ENCODE results near the gene SLC37A3.
"Not testable (repeated sequence)": the region's sequence is repeated elsewhere in the genome, so short reads cannot be mapped to it uniquely, and the experiment has no call there.

SLC37A3 gene

DNA sequence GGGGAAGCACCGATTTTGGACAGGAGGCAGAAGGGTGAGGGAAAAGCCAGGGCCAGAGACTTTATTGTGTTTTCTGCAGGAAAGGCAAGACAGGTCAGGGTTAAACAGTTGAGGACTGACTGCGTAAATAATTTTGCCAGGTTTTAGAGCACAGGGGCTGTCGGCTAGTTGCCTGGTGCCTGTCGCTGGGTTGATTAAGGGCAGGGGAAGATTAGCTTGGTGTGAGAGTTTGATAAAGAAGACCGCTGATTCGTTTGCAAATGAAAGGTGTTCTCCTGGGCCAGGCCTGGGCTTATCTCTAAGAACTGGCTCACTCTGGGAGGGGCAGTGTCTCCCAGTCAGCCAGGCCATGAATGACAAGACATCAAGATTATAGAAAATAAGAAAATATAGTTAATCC is 75.6 kb downstream of the SLC37A3 start:
- H3K4me3 ChIP-seq (replicated peaks; ENCODE audit: low read depth, low read length) = no peak overlapping the region
- TF ChIP-seq CTCF (IDR thresholded peaks at IDR 0.05; ENCODE audit: low read length, missing control alignments) = no peak
- no peak for DNase-seq (ENCODE audit: low read depth)

GRCh38 chr7:140320078-140320477 is 78.3 kb downstream of the SLC37A3 start:
- not testable (repeated sequence) for H3K4me3 ChIP-seq (replicated peaks; ENCODE audit: low read depth, low read length); DNase-seq (ENCODE audit: low read depth)

DNA sequence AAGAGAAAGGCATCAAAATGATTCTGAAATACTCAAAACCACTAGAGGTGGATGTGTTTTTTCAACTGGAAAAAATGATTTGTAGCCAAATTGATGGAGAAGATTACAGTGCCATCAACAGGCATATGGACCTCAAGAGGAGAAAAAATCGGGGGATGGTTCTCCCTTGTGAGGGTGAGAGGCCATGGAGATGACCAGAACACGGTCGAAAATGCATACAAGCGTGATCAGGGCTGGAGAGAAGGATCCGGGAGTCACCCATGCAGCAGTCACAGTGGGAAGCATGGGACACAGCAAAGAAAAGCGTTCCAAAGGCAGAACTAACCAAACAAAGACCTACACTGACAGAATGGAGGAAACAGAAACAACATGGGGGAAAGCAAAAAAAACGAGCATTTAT is 80.3 kb downstream of the SLC37A3 start:
- H3K4me3 ChIP-seq (replicated peaks; ENCODE audit: low read depth, low read length) = no peak overlapping the region
- no peak for DNase-seq (ENCODE audit: low read depth)
- no peak for TF ChIP-seq CTCF (IDR thresholded peaks at IDR 0.05; ENCODE audit: low read length, missing control alignments)

DNA sequence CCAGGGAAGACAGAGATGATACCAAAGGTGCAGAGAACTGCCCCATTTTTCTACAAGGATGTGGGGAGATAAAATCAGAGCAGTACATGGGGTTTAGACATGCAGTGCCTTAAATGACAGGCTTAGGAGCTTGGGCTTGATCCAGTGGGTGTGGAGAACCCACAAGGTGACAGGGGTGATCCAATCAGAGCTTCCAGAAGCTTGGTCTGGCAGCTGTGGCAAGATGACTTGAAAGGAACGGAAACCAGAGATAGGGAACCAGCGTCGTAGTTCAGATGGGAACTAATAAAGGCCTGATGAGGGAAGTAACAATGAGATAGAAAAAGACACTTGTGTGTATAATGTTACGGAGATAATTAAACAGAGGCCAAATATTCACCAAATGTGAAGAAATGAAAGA is 80.7 kb downstream of the SLC37A3 start:
- no peak for TF ChIP-seq CTCF (IDR thresholded peaks at IDR 0.05; ENCODE audit: low read length, missing control alignments)
- H3K4me3 ChIP-seq (replicated peaks; ENCODE audit: low read depth, low read length) = no peak overlapping the region
- DNase-seq (ENCODE audit: low read depth) = no peak

- peak; percentile 64 for DNase-seq (ENCODE audit: low read depth)
- TF ChIP-seq CTCF (IDR thresholded peaks at IDR 0.05; ENCODE audit: low read length, missing control alignments) = no peak
- H3K4me3 ChIP-seq (replicated peaks; ENCODE audit: low read depth, low read length) = no peak overlapping the region
Measured at GRCh38 chr7:140316165-140316661, 82.1 kb downstream of the SLC37A3 start.

- H3K4me3 ChIP-seq (replicated peaks; ENCODE audit: low read depth, low read length) = no peak overlapping the region
- DNase-seq (ENCODE audit: low read depth) = no peak
Measured at GRCh38 chr7:140315498-140316164, 82.7 kb downstream of the SLC37A3 start.

More at GRCh38 chr7:140315498-140316164, 82.7 kb downstream of the SLC37A3 start:
- TF ChIP-seq CTCF (IDR thresholded peaks at IDR 0.05; ENCODE audit: low read length, missing control alignments) = no peak
